Hepatocyte (in vitro differentiated cells): Measurements from ENCODE around the gene TFCP2L1. TPM values are rescaled to one million over a fixed set of nuclear protein-coding genes. Genes with fewer than 3 reads are reported as not detected.

Experiments used
- DNase-seq: peaks from one replicate; pipeline ENCODE4 v3.0.0-alpha.2; 2016; ENCODE audit warnings: low spot score
- H2AFZ ChIP-seq: fragments of 200-600 bp; sonication (generic); 2 replicates; pipeline ENCODE4 v1.6.0; 2016; ENCODE audit warnings: antibody characterized with exemption, mild to moderate bottlenecking
- H3K27ac ChIP-seq: fragments of 200-600 bp; sonication (generic); 2 replicates; pipeline ENCODE4 v1.5.1; 2016; ENCODE audit warnings: mild to moderate bottlenecking
- H3K27me3 ChIP-seq: fragments of 200-600 bp; sonication (generic); 2 replicates; pipeline ENCODE4 v1.6.1; 2016
- H3K36me3 ChIP-seq: fragments of 200-600 bp; sonication (generic); replicated peaks from 2 replicates; pipeline ENCODE4 v1.5.1; 2016; ENCODE audit warnings: low read depth; ENCODE audit not compliant: insufficient read depth
- H3K4me1 ChIP-seq: fragments of 200-600 bp; sonication (generic); 2 replicates; pipeline ENCODE4 v1.5.1; 2016; ENCODE audit warnings: mild to moderate bottlenecking, moderate library complexity; ENCODE audit not compliant: insufficient read depth
- H3K4me2 ChIP-seq: fragments of 200-600 bp; sonication (generic); 2 replicates; pipeline ENCODE4 v1.6.0; 2016
- H3K4me3 ChIP-seq: fragments of 200-600 bp; sonication (generic); 2 replicates; pipeline ENCODE4 v1.5.1; 2016; ENCODE audit warnings: mild to moderate bottlenecking
- H3K79me2 ChIP-seq: fragments of 200-600 bp; sonication (generic); 2 replicates; pipeline ENCODE4 v1.6.0; 2017; ENCODE audit warnings: mild to moderate bottlenecking
- H3K9me2 ChIP-seq: fragments of 200-600 bp; sonication (generic); replicated peaks from 2 replicates; pipeline ENCODE4 v1.6.0; 2017; ENCODE audit warnings: mild to moderate bottlenecking; ENCODE audit not compliant: insufficient read depth
- H3K9me3 ChIP-seq: fragments of 200-600 bp; sonication (generic); 2 replicates; pipeline ENCODE4 v1.5.1; 2016; ENCODE audit warnings: low read depth, mild to moderate bottlenecking
- H4K20me1 ChIP-seq: fragments of 200-600 bp; sonication (generic); 2 replicates; pipeline ENCODE4 v1.6.0; 2016; ENCODE audit warnings: mild to moderate bottlenecking; ENCODE audit not compliant: insufficient read depth, poor library complexity, severe bottlenecking
- CTCF ChIP-seq: fragments of 200-600 bp; sonication (generic); IDR thresholded peaks from 2 replicates; pipeline ENCODE4 v1.5.1; 2016; ENCODE audit warnings: antibody characterized with exemption, mild to moderate bottlenecking; ENCODE audit not compliant: poor library complexity
- EZH2 ChIP-seq: fragments of 200-600 bp; sonication (generic); IDR thresholded peaks from 2 replicates; pipeline ENCODE4 v1.6.1; 2016; ENCODE audit warnings: antibody characterized with exemption, mild to moderate bottlenecking, borderline replicate concordance
- EZH2phosphoT487 ChIP-seq: fragments of 200-600 bp; sonication (generic); IDR thresholded peaks from one replicate; pipeline ENCODE4 v1.6.1; 2018; ENCODE audit warnings: antibody characterized with exemption, mild to moderate bottlenecking, low read depth, moderate library complexity; ENCODE audit not compliant: unreplicated experiment, severe bottlenecking
- WGBS: methylation state at CpG from one replicate; pipeline ENCODE4 v1.1.6; 2016; ENCODE audit warnings: low lambda C conversion rate; ENCODE audit errors: missing lambda C conversion rate; 5-methylcytosine and 5-hydroxymethylcytosine counted together
- polyA plus RNA-seq: library from polyadenylated mRNA; unstranded; fragments of >200 nt; fragmentation: Nextera tagmentation; extraction: Ambion mirVana; gene quantifications from 2 replicates; pipeline ENCODE4 v1.2.1, GENCODE V29; 2016
- total RNA-seq: library from RNA; depleted of rRNA; stranded (reverse); fragments of >200 nt; gene quantifications from 2 replicates; pipeline ENCODE4 v1.2.3, GENCODE V29; 2014

TFCP2L1 gene
- total and polyA plus RNA-seq, 2 experiments from 2014 or later, result 1.1 to 2.5 TPM

GRCh38 chr2:121285926-121286325, 924 bp upstream of the TFCP2L1 start:
- 93% methylated on average over 3 of the region's 3 CpGs for whole genome bisulfite sequencing
- H3K27me3 ChIP-seq, result peaks cover 21% of the 10 kb centered on the region
- no peak for DNase-seq

GRCh38 chr2:121283670-121284462, 1.1 kb downstream of the TFCP2L1 start:
- 38% methylated on average over 12 of the region's 12 CpGs for WGBS
- H3K79me2 ChIP-seq, result no peaks in the 10 kb centered on the region
- no peak overlapping the region for H2AFZ ChIP-seq
- H3K4me2 ChIP-seq, result peak overlapping the region; percentile 97
- H4K20me1 ChIP-seq, result no peaks in the 10 kb centered on the region
- H3K36me3 ChIP-seq, result no peaks in the 10 kb centered on the region
- H3K27me3 ChIP-seq, result peaks cover 21% of the 10 kb centered on the region
- peaks cover 17% of the 10 kb centered on the region for H3K4me1 ChIP-seq
- peak overlapping the region; percentile 79 for H3K4me3 ChIP-seq
- no peaks in the 10 kb centered on the region for H3K9me3 ChIP-seq
- H3K27ac ChIP-seq, result no peak overlapping the region
- DNase-seq, result no peak
- no peaks in the 10 kb centered on the region for H3K9me2 ChIP-seq
- TF ChIP-seq EZH2phosphoT487 (no peak), CTCF (no peak), EZH2 (no peak)

More at GRCh38 chr2:121285926-121286325, 924 bp upstream of the TFCP2L1 start:
- Histone ChIP-seq H2AFZ (no peak overlapping the region), H3K79me2 (no peaks in the 10 kb centered on the region), H3K36me3 (no peaks in the 10 kb centered on the region), H4K20me1 (no peaks in the 10 kb centered on the region), H3K27ac (no peak overlapping the region), H3K9me2 (no peaks in the 10 kb centered on the region), H3K4me1 (peaks cover 17% of the 10 kb centered on the region), H3K9me3 (no peaks in the 10 kb centered on the region), H3K4me3 (no peak overlapping the region), H3K4me2 (no peak overlapping the region)
- TF ChIP-seq EZH2, result no peak
- TF ChIP-seq EZH2phosphoT487, result no peak
- TF ChIP-seq CTCF, result no peak

- Histone ChIP-seq H3K36me3 (no peaks in the 10 kb centered on the region), H3K9me2 (no peaks in the 10 kb centered on the region), H3K27me3 (peaks cover 21% of the 10 kb centered on the region), H3K4me2 (peak overlapping the region; percentile 97), H3K9me3 (no peaks in the 10 kb centered on the region), H3K79me2 (no peaks in the 10 kb centered on the region), H3K4me3 (no peak overlapping the region), H3K27ac (peak overlapping the region; percentile 4), H2AFZ (no peak overlapping the region), H3K4me1 (peaks cover 17% of the 10 kb centered on the region), H4K20me1 (no peaks in the 10 kb centered on the region)
- TF ChIP-seq CTCF, result no peak
- TF ChIP-seq EZH2phosphoT487, result no peak
- TF ChIP-seq EZH2, result no peak
- WGBS, result 58% methylated on average over 13 of the region's 13 CpGs
- DNase-seq, result no peak
These were observed 2.1 kb downstream of the TFCP2L1 start for GRCh38 chr2:121282800-121283385.
